Duodenal mucosa (tissue), 2 donors: ENCODE measurements around the gene TXNDC15.
"Not testable (repeated sequence)": the region's sequence is repeated elsewhere in the genome, so short reads cannot be mapped to it uniquely, and the experiment has no call there.

Experiments used
- H3K27ac ChIP-seq: one replicate; pipeline ENCODE4 v1.7.0; 2013; ENCODE audit warnings: low read depth, low read length
- H3K27me3 ChIP-seq, 2 donors: one replicate each; pipeline ENCODE4 v1.7.0; 2013; ENCODE audit warnings: low read length in 2 of 2, control low read depth in 1 of 2; ENCODE audit not compliant: insufficient read depth in 2 of 2, control insufficient read depth in 1 of 2
- H3K36me3 ChIP-seq, 2 donors: one replicate each; pipeline ENCODE4 v1.7.0; 2013; ENCODE audit warnings: low read length in 2 of 2, control low read depth in 1 of 2; ENCODE audit not compliant: insufficient read depth in 2 of 2, control insufficient read depth in 1 of 2
- H3K4me1 ChIP-seq, 2 donors: one replicate each; pipeline ENCODE4 v1.7.0; 2013; ENCODE audit warnings: low read length in 2 of 2, control low read depth in 1 of 2; ENCODE audit not compliant: insufficient read depth in 2 of 2, control insufficient read depth in 1 of 2
- H3K4me3 ChIP-seq, 2 donors: one replicate each; pipeline ENCODE4 v1.7.0; 2013; ENCODE audit warnings: low read length in 2 of 2, low read depth in 1 of 2
- H3K9ac ChIP-seq, 2 donors: one replicate each; pipeline ENCODE4 v1.7.0; 2013; ENCODE audit warnings: low read length in 2 of 2, low read depth in 1 of 2
- H3K9me3 ChIP-seq, 2 donors: one replicate each; pipeline ENCODE4 v1.7.0; 2013; ENCODE audit warnings: low read length in 2 of 2, control low read depth in 1 of 2; ENCODE audit not compliant: control insufficient read depth in 1 of 2

Gene TXNDC15

DNA sequence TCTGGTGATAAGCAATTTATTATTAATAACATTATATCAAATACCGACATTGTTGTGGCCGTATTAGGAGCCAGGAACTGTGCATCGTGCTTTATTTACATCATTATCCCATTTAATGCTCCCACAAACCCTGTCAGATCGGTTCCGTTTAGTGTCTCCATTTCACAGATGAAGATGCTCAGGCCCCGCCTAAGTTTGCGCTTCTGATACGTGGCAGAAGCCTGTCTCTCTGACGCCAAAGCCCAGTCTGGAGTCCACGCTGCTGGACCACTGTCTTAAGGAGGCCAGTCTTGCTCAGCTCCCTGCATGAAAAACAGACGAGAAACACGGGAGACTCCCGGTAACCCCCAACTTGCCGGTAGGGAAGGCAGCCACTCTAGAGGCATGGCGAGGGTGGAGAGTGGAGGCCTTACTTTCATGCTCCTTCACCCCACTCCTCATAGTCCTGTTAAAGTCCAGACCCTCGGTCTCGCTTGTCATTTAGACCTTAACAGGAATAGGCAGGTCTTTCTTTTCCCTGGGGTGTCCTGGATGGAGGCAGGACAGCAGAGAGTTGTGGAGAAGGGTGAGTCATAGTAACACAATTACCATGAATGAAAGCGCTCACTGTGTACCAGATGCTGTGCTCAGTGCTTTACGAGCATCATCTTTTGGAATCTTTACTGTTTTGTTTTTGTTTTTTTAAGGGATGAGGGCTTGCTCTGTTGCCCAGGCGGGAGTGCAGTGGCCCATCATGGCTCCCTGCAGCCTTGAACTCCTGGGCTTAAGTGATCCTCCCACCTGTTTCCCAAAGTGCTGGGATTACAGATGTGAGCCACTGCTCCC, 872 bp downstream of the TXNDC15 start:
- H3K4me3 ChIP-seq, result peak overlapping the region; percentile 74 to 96
- peak overlapping the region; percentile 80 for H3K9ac ChIP-seq

GRCh38 chr5:134877159-134877558, 3.0 kb downstream of the TXNDC15 start:
- no peak overlapping the region for H3K9ac ChIP-seq

More for the DNA sequence above, 872 bp downstream of the TXNDC15 start:
- no peaks in the 10 kb centered on the region for H3K36me3 ChIP-seq
- no peaks in the 10 kb centered on the region for H3K27me3 ChIP-seq
- peak overlapping the region; percentile 92 for H3K27ac ChIP-seq
- H3K9me3 ChIP-seq, result no peaks in the 10 kb centered on the region
- H3K4me1 ChIP-seq, result peaks cover 27 to 28% of the 10 kb centered on the region in 2 donors

DNA sequence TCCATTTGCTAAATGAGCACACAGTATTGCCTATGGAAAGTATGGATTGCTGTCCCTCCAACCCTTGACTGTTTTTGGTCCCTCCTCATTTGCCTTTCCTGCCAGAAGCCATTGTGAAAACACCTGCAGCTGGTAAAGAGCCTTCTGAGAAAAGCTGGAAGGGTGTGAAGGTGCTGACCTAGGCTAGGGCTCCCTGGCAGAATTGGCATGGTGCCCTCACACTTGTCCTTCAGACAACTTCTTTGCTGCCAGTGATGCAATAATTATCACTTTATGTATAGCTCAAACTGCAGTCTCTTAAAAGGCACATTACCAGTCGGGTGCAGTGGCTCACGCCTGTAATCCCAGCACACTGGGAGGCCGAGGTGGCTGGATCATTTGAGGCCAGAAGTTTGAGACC, 4.2 kb downstream of the TXNDC15 start:
- Histone ChIP-seq H3K9me3 (no peaks in the 10 kb centered on the region), H3K4me1 (peaks cover 27 to 28% of the 10 kb centered on the region in 2 donors), H3K27me3 (no peaks in the 10 kb centered on the region), H3K36me3 (no peaks in the 10 kb centered on the region), H3K9ac (no peak overlapping the region), H3K4me3 (no peak overlapping the region), H3K27ac (no peak overlapping the region)

More at GRCh38 chr5:134877159-134877558, 3.0 kb downstream of the TXNDC15 start:
- Histone ChIP-seq H3K36me3 (no peaks in the 10 kb centered on the region), H3K4me1 (peaks cover 27 to 28% of the 10 kb centered on the region in 2 donors), H3K27me3 (no peaks in the 10 kb centered on the region), H3K4me3 (no peak overlapping the region), H3K9me3 (no peaks in the 10 kb centered on the region), H3K27ac (no peak overlapping the region)

- H3K27ac ChIP-seq, result no peak overlapping the region
- no peaks in the 10 kb centered on the region for H3K36me3 ChIP-seq
- no peak overlapping the region for H3K4me3 ChIP-seq
- peaks cover 23% of the 10 kb centered on the region in 2 donors for H3K4me1 ChIP-seq
- no peaks in the 10 kb centered on the region for H3K27me3 ChIP-seq
- H3K9me3 ChIP-seq, result no peaks in the 10 kb centered on the region
- no peak overlapping the region for H3K9ac ChIP-seq
These were observed 5.3 kb downstream of the TXNDC15 start for GRCh38 chr5:134879456-134879855.

DNA sequence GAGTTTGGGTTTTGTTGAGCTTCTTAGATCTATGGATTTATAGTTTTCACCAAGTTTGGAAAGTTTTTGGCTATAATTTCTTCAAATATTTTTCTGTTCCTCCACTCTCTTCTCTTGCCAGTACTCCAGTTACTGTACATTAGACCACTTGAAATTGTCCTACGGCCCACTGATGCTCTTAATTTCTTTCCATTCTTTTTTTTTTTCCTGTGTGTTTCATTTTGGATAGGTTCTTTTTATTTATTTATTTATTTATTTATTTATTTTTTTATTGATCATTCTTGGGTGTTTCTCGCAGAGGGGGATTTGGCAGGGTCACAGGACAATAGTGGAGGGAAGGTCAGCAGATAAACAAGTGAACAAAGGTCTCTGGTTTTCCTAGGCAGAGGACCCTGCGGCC, 6.8 kb downstream of the TXNDC15 start:
- H3K27me3 ChIP-seq, H3K9me3 ChIP-seq, H3K9ac ChIP-seq, H3K27ac ChIP-seq, H3K4me3 ChIP-seq, H3K36me3 ChIP-seq: not testable (repeated sequence)
- peaks cover 14 to 17% of the 10 kb centered on the region in 2 donors for H3K4me1 ChIP-seq

- H3K27me3 ChIP-seq, H3K9me3 ChIP-seq, H3K27ac ChIP-seq, H3K9ac ChIP-seq, H3K36me3 ChIP-seq, H3K4me3 ChIP-seq: not testable (repeated sequence)
- peaks cover 7 to 10% of the 10 kb centered on the region in 2 donors for H3K4me1 ChIP-seq
These were observed 7.5 kb downstream of the TXNDC15 start for GRCh38 chr5:134881711-134882110.

GRCh38 chr5:134887593-134888159, 13.5 kb downstream of the TXNDC15 start:
- peaks cover 0 to 12% of the 10 kb centered on the region in 2 donors for H3K36me3 ChIP-seq
- H3K9me3 ChIP-seq, result no peaks in the 10 kb centered on the region
- no peaks in the 10 kb centered on the region for H3K27me3 ChIP-seq
- no peak overlapping the region for H3K9ac ChIP-seq
- H3K4me3 ChIP-seq, result no peak overlapping the region
- H3K4me1 ChIP-seq, result no peaks in the 10 kb centered on the region
- no peak overlapping the region for H3K27ac ChIP-seq

GRCh38 chr5:134889335-134889734, 15.2 kb downstream of the TXNDC15 start:
- peaks cover 0 to 18% of the 10 kb centered on the region in 2 donors for H3K36me3 ChIP-seq
- H3K4me3 ChIP-seq, result no peak overlapping the region
- H3K27me3 ChIP-seq, result no peaks in the 10 kb centered on the region
- H3K9me3 ChIP-seq, result no peaks in the 10 kb centered on the region
- no peaks in the 10 kb centered on the region for H3K4me1 ChIP-seq
- H3K27ac ChIP-seq, result no peak overlapping the region
- no peak overlapping the region for H3K9ac ChIP-seq

GRCh38 chr5:134891473-134891872, 17.3 kb downstream of the TXNDC15 start:
- Histone ChIP-seq H3K4me3 (no peak overlapping the region), H3K27ac (no peak overlapping the region), H3K9me3 (no peaks in the 10 kb centered on the region), H3K4me1 (no peaks in the 10 kb centered on the region), H3K36me3 (peaks cover 0 to 23% of the 10 kb centered on the region in 2 donors), H3K27me3 (no peaks in the 10 kb centered on the region), H3K9ac (no peak overlapping the region)

DNA sequence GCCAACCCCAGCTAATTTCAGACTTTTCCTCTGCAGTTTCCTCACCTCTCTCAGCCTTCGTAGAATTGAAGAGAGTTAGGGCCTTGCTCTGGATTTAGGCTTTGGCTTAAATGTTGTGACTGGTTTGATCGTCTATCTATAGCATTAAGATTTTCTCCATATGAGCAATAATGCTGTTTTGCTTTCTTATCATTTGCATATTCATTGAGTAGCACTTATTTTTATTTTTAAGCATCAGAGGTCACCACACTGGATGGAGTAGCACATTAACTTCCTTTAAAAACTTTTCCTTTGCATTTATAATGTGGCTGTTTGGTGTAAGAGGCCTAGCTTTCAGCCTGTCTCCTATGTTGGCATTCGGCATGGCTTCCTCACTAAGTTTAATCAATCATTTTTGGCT, 18.1 kb downstream of the TXNDC15 start:
- H3K27me3 ChIP-seq, result no peaks in the 10 kb centered on the region
- H3K36me3 ChIP-seq, result peaks cover 0 to 23% of the 10 kb centered on the region in 2 donors
- H3K9me3 ChIP-seq, result no peaks in the 10 kb centered on the region
- H3K4me3 ChIP-seq, result no peak overlapping the region
- H3K4me1 ChIP-seq, result no peaks in the 10 kb centered on the region
- no peak overlapping the region for H3K9ac ChIP-seq
- H3K27ac ChIP-seq, result no peak overlapping the region
